Trophoblast cell (in vitro differentiated cells and primary cell): ENCODE results near the gene EP400.
"Not testable (repeated sequence)": the region's sequence is repeated elsewhere in the genome, so short reads cannot be mapped to it uniquely, and the experiment has no call there.

Experiments
- DNase-seq, 2 donors: peaks; one replicate each; pipeline ENCODE4 v3.0.0-alpha.2; 2016
- H2AFZ ChIP-seq: 2 replicates; pipeline ENCODE4 v1.6.1; 2013; ENCODE audit warnings: low read length, moderate library complexity, mild to moderate bottlenecking; ENCODE audit not compliant: insufficient read depth, poor library complexity
- H2AK5ac ChIP-seq: 2 replicates; pipeline ENCODE4 v1.6.1; 2013; ENCODE audit warnings: mild to moderate bottlenecking, low read length
- H2BK120ac ChIP-seq: 2 replicates; pipeline ENCODE4 v1.6.1; 2013; ENCODE audit warnings: low read length, mild to moderate bottlenecking, moderate library complexity; ENCODE audit not compliant: insufficient read depth, poor library complexity
- H2BK12ac ChIP-seq: 2 replicates; pipeline ENCODE4 v1.6.1; 2013; ENCODE audit warnings: mild to moderate bottlenecking, low read length, moderate library complexity
- H2BK5ac ChIP-seq: 2 replicates; pipeline ENCODE4 v1.6.1; 2013; ENCODE audit warnings: low read length, low read depth, moderate library complexity, mild to moderate bottlenecking; ENCODE audit not compliant: poor library complexity
- H3K14ac ChIP-seq: 2 replicates; pipeline ENCODE4 v1.6.1; 2013; ENCODE audit warnings: mild to moderate bottlenecking, low read length
- H3K18ac ChIP-seq: 2 replicates; pipeline ENCODE4 v1.6.1; 2013; ENCODE audit warnings: mild to moderate bottlenecking, low read length
- H3K23ac ChIP-seq: 2 replicates; pipeline ENCODE4 v1.6.1; 2013; ENCODE audit warnings: low read length
- H3K27ac ChIP-seq: 2 replicates; pipeline ENCODE4 v1.5.1; 2013; ENCODE audit warnings: low read depth, mild to moderate bottlenecking, inconsistent platforms, low read length, moderate library complexity
- H3K27me3 ChIP-seq: 2 replicates; pipeline ENCODE4 v1.6.1; 2013; ENCODE audit warnings: inconsistent platforms, mild to moderate bottlenecking, low read length, moderate library complexity; ENCODE audit not compliant: insufficient read depth
- H3K36me3 ChIP-seq, 2 experiments: 1 replicate in 1 of 2; 2 replicates in 1 of 2; pipeline ENCODE4 v1.6.1; 2013; ENCODE audit warnings: low read length in 2 of 2, mild to moderate bottlenecking in 2 of 2, moderate library complexity in 1 of 2; ENCODE audit not compliant: insufficient read depth in 2 of 2, control insufficient read depth in 1 of 2
- H3K4ac ChIP-seq: 2 replicates; pipeline ENCODE4 v1.6.1; 2013; ENCODE audit warnings: low read depth, mild to moderate bottlenecking, low read length, moderate library complexity
- H3K4me1 ChIP-seq, 2 experiments: 1 replicate in 1 of 2; 2 replicates in 1 of 2; pipeline ENCODE4 v1.6.1; 2013; ENCODE audit warnings: low read length in 2 of 2, mild to moderate bottlenecking in 2 of 2, moderate library complexity in 1 of 2; ENCODE audit not compliant: insufficient read depth in 2 of 2, control insufficient read depth in 1 of 2
- H3K4me2 ChIP-seq: 2 replicates; pipeline ENCODE4 v1.6.1; 2013; ENCODE audit warnings: inconsistent platforms, mild to moderate bottlenecking, low read length, moderate library complexity
- H3K4me3 ChIP-seq: 2 replicates; pipeline ENCODE4 v1.5.1; 2013; ENCODE audit warnings: mild to moderate bottlenecking, low read depth, low read length, inconsistent platforms
- H3K79me1 ChIP-seq: one replicate; pipeline ENCODE4 v1.6.1; 2013; ENCODE audit warnings: low read length
- H3K79me2 ChIP-seq: 2 replicates; pipeline ENCODE4 v1.6.1; 2013; ENCODE audit warnings: low read length, mild to moderate bottlenecking; ENCODE audit not compliant: control insufficient read depth, insufficient read depth, poor library complexity
- H3K9ac ChIP-seq: 2 replicates; pipeline ENCODE4 v1.6.1; 2013; ENCODE audit warnings: mild to moderate bottlenecking, low read length
- H3K9me3 ChIP-seq: 2 replicates; pipeline ENCODE4 v1.6.1; 2013; ENCODE audit warnings: low read depth, mild to moderate bottlenecking, control low read depth, inconsistent platforms, low read length; ENCODE audit not compliant: insufficient read depth
- H4K12ac ChIP-seq: 2 replicates; pipeline ENCODE4 v1.6.1; 2013; ENCODE audit warnings: low read depth, mild to moderate bottlenecking, low read length, moderate library complexity
- H4K8ac ChIP-seq: 2 replicates; pipeline ENCODE4 v1.6.1; 2013; ENCODE audit warnings: low read depth, mild to moderate bottlenecking, low read length, moderate library complexity
- H4K91ac ChIP-seq: one replicate; pipeline ENCODE4 v1.6.1; 2013; ENCODE audit warnings: low read depth, mild to moderate bottlenecking, low read length, moderate library complexity
- WGBS: extraction: QIAGEN DNeasy Blood & Tissue Kit; methylation state at CpG from one replicate; pipeline ENCODE4 v1.1.7; 2013; ENCODE audit warnings: missing lambda C conversion rate; ENCODE audit not compliant: insufficient read length, insufficient coverage; ENCODE audit errors: extremely low coverage; 5-methylcytosine and 5-hydroxymethylcytosine counted together

Gene EP400

GRCh38 chr12:131948713-131949430 is 870 bp upstream of the EP400 start:
- DNase-seq: peak; percentile 10 to 48
- Histone ChIP-seq H2AFZ (peak overlapping the region; percentile 96), H3K79me2 (peaks cover 15% of the 10 kb centered on the region), H3K4me3 (peak overlapping the region; percentile 69), H4K8ac (peak overlapping the region; percentile 99), H3K4ac (peak overlapping the region; percentile 77), H3K4me2 (peak overlapping the region; percentile 59), H3K18ac (peak overlapping the region; percentile 99), H2BK12ac (peak overlapping the region; percentile 97), H4K12ac (peak overlapping the region; percentile 97), H3K36me3 (peaks cover 7 to 11% of the 10 kb centered on the region in 2 experiments), H3K79me1 (peaks cover 12% of the 10 kb centered on the region), H2AK5ac (peak overlapping the region; percentile 80), H2BK120ac (peak overlapping the region; percentile 96), H4K91ac (peak overlapping the region; percentile 93), H2BK5ac (peak overlapping the region; percentile 85)
- not testable (repeated sequence) for H3K4me1 ChIP-seq, H3K9me3 ChIP-seq, H3K14ac ChIP-seq, H3K27ac ChIP-seq, H3K27me3 ChIP-seq, H3K23ac ChIP-seq, H3K9ac ChIP-seq
- WGBS: no CpG with 5 or more reads among the region's 23 CpGs

DNA sequence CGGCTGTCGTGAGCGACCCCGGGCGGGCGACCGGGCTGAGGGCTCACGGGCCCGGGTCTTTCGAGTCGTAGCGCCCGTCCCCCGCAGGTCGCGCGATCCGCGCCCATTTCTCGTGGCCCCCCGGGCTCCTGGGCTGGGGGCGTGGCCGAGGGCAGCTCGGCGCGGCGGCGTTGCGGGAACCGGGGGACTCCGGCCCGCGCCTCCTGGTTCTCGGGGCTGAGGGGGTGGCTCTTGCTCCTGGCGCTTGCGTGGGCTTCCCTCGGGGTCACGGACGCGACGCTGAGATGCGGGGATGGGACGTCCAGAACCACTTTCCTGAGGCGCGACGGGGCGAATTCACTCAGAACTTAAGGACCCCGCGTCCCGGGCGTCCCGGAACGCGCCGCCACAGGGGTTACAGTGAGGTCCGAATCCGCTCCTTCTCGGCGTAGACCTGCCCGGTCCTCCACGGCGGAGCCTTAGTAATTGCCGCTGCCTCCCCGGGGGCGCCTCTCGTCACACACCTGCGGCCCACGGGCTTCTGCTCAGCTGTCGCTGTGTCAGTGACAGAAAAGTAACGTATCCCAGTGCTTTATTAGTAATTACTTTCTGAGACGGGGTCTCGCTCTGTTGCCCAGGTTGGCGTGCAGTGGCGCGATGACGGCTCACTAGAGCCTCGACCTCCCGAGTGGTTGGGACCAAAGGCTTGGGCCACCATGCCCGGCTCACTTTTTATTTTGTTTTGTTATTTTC is 606 bp downstream of the EP400 start:
- Histone ChIP-seq H3K9me3 (peaks cover 1% of the 10 kb centered on the region), H3K18ac (peak overlapping the region; percentile 99), H3K4me1 (peaks cover 0 to 8% of the 10 kb centered on the region in 2 experiments), H3K23ac (no peak overlapping the region), H3K4me2 (peak overlapping the region; percentile 88), H4K8ac (peak overlapping the region; percentile 100), H3K4ac (peak overlapping the region; percentile 98), H4K91ac (peak overlapping the region; percentile 96), H2BK120ac (peak overlapping the region; percentile 99), H2AFZ (peak overlapping the region; percentile 99), H3K9ac (peak overlapping the region; percentile 98), H3K27me3 (peaks cover 3% of the 10 kb centered on the region), H2BK5ac (peak overlapping the region; percentile 85), H3K79me2 (peaks cover 15% of the 10 kb centered on the region), H3K36me3 (no peaks in the 10 kb centered on the region), H3K79me1 (peaks cover 12% of the 10 kb centered on the region), H2AK5ac (peak overlapping the region; percentile 92), H3K27ac (peak overlapping the region; percentile 89), H3K14ac (peak overlapping the region; percentile 100), H2BK12ac (no peak overlapping the region), H3K4me3 (peak overlapping the region; percentile 99), H4K12ac (peak overlapping the region; percentile 95)
- peak in 1 of 2 donors; percentile 33 for DNase-seq
- no CpG with 5 or more reads among the region's 79 CpGs for WGBS

DNA sequence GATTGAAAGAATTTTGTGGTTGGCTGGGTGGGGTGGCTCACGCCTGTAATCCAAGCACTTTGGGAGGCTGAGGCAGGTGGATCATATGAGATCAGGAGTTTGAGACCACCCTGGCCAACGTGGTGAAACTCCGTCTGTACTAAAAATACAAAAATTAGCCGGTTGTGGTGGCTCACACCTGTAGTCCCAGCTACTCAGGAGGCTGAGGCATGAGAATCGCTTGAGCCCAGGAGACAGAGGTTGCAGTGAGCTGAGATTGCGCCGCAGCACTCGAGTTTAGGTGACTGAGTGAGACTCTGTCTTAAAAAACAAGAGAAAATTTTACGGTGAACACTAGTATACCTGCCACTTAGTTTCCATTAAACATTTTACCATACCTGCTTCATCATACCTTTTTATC is 4.1 kb downstream of the EP400 start:
- H2AK5ac ChIP-seq, H3K27ac ChIP-seq, H3K4me2 ChIP-seq, H2BK120ac ChIP-seq, H3K9me3 ChIP-seq, DNase-seq, H3K18ac ChIP-seq, H4K91ac ChIP-seq, H3K27me3 ChIP-seq, H4K12ac ChIP-seq, H4K8ac ChIP-seq, H3K9ac ChIP-seq, H3K23ac ChIP-seq, H2BK5ac ChIP-seq, H2AFZ ChIP-seq, H2BK12ac ChIP-seq, H3K14ac ChIP-seq, H3K36me3 ChIP-seq, H3K4me3 ChIP-seq: not testable (repeated sequence)
- Histone ChIP-seq H3K79me1 (peaks cover 12% of the 10 kb centered on the region), H3K79me2 (peaks cover 15% of the 10 kb centered on the region), H3K4me1 (peaks cover 0 to 11% of the 10 kb centered on the region in 2 experiments), H3K4ac (peak overlapping the region; percentile 85)
- WGBS: no CpG with 5 or more reads among the region's 9 CpGs

DNA sequence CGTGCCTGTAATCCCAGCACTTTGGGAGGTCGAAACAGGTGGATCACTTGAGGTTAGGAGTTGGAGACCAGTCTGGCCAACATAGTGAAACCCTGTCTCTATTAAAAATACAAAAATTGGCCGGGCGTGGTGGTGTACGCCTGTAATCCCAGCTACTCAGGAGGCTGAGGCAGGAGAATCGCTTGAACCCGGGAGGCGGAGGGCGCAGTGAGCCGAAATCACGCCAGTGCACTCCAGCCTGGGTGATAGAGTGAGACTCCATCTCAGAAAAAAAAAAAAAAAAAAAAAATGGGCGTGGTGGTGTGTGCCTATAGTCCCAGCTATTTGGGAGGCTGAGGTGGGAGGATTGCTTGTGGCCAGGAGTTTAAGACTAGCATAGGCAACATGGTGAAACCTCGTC is 4.7 kb downstream of the EP400 start:
- H3K79me2 ChIP-seq: peaks cover 13% of the 10 kb centered on the region
- H4K8ac ChIP-seq, H4K12ac ChIP-seq, H2AK5ac ChIP-seq, H3K14ac ChIP-seq, H3K9ac ChIP-seq, H3K36me3 ChIP-seq, H2BK5ac ChIP-seq, H3K23ac ChIP-seq, H2AFZ ChIP-seq, H3K4me1 ChIP-seq, H2BK12ac ChIP-seq, H3K79me1 ChIP-seq, H4K91ac ChIP-seq, H2BK120ac ChIP-seq, H3K4me2 ChIP-seq, H3K18ac ChIP-seq, H3K4me3 ChIP-seq, H3K9me3 ChIP-seq, H3K27me3 ChIP-seq, DNase-seq, H3K27ac ChIP-seq: not testable (repeated sequence)
- peak overlapping the region; percentile 61 for H3K4ac ChIP-seq
- WGBS: no CpG with 5 or more reads among the region's 13 CpGs
